GM15510 (cell line): ENCODE results near the gene PJA2.
A peak's percentile ranks its signal among the peaks of the same experiment; 100 is the strongest.

Experiments
- POLR2A ChIP-seq: IDR thresholded peaks from 3 replicates; pipeline ENCODE4 v1.6.1; 2011; ENCODE audit warnings: borderline replicate concordance; ENCODE audit not compliant: insufficient read length; ENCODE audit errors: extremely low read depth

Gene PJA2

GRCh38 chr5:109409844-109410388 lies at the start of gene PJA2:
TSS of gene PJA2 (minus strand) at chr5:109409974. CDS start at chr5:109383433, 26,541 bp downstream.
- TF ChIP-seq POLR2A = peak; percentile 67

- no peak for TF ChIP-seq POLR2A
These were observed 45.9 kb upstream of the PJA2 start for GRCh38 chr5:109455598-109456096.

- no peak for TF ChIP-seq POLR2A
These were observed 45.1 kb upstream of the PJA2 start for GRCh38 chr5:109454731-109455505.

GRCh38 chr5:109453251-109453650 lies 43.5 kb upstream of the PJA2 start:
- no peak for TF ChIP-seq POLR2A

- TF ChIP-seq POLR2A = no peak
These were observed 42.9 kb upstream of the PJA2 start for GRCh38 chr5:109452661-109453060.

- no peak for TF ChIP-seq POLR2A
These were observed 41.4 kb upstream of the PJA2 start for GRCh38 chr5:109451146-109451545.

GRCh38 chr5:109450129-109450877 lies 40.5 kb upstream of the PJA2 start:
- TF ChIP-seq POLR2A = no peak

- no peak for TF ChIP-seq POLR2A
These were observed 39.1 kb upstream of the PJA2 start for GRCh38 chr5:109448838-109449237.

- TF ChIP-seq POLR2A = no peak
These were observed 29.8 kb upstream of the PJA2 start for GRCh38 chr5:109439590-109439989.

- no peak for TF ChIP-seq POLR2A
These were observed 16.3 kb upstream of the PJA2 start for GRCh38 chr5:109426075-109426474.

GRCh38 chr5:109421956-109422355 lies 12.2 kb upstream of the PJA2 start:
- no peak for TF ChIP-seq POLR2A

- no peak for TF ChIP-seq POLR2A
These were observed 9.1 kb upstream of the PJA2 start for GRCh38 chr5:109418712-109419352.

- no peak for TF ChIP-seq POLR2A
These were observed 7.1 kb upstream of the PJA2 start for GRCh38 chr5:109416882-109417281.

GRCh38 chr5:109413458-109413857 lies 3.7 kb upstream of the PJA2 start:
- no peak for TF ChIP-seq POLR2A

GRCh38 chr5:109412981-109413402 lies 3.2 kb upstream of the PJA2 start:
- no peak for TF ChIP-seq POLR2A
